GM18520 (cell line): ENCODE data around the gene NFKBIA.
A peak's percentile ranks its signal among the peaks of the same experiment; 100 is the strongest.
"Not testable (repeated sequence)": the region's sequence is repeated elsewhere in the genome, so short reads cannot be mapped to it uniquely, and the experiment has no call there.

Source experiments
- ATAC-seq: cut with Tn5 transposase; IDR thresholded peaks from one replicate; pipeline ENCODE4 v1.9.1; 2021; ENCODE audit not compliant: unreplicated experiment

NFKBIA gene

DNA sequence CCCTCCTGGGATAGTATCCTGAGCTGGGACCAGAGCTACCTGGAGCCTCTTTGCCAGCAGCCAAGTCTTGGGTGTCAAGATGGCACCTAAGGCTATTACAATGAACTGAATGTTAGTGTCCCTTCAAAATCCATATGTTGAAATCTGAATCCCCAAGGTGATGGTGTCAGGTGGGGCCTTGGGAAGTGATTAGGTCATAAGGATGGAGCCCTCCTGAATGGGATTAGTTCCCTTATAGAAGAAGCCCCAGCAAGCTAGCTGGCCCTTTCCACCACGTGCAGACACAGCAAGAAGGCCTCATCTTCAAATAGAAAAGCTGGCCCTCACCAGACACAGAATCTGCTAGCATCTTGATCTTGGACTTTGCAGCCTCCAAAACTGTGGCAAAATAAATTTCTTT lies 12.4 kb downstream of the NFKBIA start:
- ATAC-seq: no peak

DNA sequence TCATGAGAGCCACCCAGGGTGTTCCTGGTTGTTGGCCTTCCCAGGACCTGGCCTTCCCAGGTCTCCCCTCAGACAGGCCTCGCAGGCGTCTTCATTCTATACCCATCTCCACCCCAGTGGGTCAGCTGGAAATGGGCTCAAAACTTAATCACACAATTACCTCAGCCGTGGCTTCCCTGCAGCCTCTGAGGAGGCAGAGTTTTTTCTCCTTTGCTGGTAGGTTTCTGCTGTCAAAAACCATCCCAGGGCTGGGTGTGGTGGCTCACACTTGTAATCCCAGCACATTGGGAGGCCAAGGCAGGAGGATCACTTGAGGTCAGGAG lies 13.2 kb downstream of the NFKBIA start:
- ATAC-seq: no peak

DNA sequence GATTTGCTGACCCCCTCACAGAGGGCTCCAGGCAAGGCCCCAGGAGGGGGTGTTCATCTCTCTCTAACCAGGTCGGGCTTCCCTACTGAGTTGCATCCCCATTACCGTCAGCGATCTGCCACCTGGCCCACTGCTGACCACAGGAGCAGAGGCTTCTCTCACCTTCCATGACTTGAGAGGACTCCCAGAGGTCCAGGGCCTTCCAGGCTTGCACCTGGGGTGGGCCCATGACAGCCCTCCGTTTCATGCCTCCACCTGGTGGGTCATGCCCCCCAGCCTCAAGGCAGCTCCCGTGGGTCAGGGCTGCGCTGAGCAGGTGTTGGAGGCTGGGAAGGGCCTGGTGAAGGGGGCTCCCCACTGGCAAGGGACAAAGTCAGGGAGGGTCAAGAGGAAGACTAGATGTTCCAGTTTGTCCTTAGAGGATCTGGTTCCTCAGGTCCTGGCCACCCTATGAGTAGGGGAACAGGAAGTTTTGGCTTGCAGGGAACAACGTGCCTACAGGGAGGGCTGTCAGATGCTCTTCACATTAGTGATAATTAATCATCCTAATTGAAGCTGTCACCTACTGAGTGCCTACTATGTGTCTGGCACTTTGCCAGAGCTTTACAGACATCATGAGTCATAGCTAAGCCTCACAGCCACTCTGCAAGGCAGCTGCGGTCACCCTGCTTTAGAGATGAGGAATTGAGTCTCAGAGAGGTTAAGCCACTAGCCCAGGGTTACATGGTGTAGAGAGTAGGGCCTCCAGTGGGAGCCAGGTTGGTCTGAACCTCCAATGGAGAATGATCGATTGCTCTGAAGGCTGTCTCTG lies 13.8 kb downstream of the NFKBIA start:
- peak; percentile 86 for ATAC-seq

DNA sequence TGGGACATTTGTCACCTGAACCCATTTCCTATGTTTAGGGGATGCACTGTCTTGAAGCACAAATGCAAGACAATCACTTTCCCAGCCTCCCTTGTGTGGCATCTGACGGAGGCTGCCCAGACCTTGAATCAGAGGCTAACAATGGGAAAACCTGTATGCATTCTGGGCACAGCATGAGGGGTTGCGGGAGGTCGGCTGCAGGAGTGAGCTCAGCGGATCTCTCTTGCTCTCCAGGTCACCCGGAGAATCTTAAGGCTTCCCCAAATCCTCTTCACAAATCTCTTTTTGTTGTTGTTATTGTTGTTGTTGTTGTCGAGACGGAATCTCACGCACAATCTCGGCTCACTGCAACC lies 15.3 kb downstream of the NFKBIA start:
- no peak for ATAC-seq

DNA sequence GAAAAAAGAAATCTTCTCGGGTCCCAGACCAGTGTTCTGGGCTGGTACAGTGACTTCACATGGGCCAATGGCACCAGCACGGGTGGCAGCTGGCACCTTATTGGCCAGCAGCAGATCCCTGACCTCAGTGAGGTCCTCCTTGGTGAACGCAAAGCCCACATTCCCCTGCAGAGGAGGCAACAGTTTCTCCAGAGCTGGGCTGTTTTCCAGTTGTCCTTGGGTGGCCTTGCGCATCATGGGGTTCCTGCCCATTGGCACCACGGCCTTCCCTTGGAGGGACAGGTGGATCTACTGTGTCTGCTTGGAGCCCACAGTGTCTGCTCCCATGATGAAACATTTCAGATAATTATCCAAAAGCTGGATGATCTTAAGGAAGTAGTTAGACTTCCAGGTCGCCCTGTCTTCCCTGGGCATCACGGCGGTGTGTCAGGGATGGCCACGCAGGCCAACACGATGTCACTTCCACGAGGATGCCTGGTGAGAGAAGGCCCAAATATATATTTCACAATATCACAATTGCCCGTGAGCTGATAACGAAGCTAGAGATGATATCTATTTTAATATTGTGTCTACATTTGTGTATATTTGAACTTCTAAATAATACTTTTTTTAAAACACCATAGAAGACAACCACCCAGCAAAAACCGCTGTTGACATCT lies 15.8 kb downstream of the NFKBIA start:
- no peak for ATAC-seq

DNA sequence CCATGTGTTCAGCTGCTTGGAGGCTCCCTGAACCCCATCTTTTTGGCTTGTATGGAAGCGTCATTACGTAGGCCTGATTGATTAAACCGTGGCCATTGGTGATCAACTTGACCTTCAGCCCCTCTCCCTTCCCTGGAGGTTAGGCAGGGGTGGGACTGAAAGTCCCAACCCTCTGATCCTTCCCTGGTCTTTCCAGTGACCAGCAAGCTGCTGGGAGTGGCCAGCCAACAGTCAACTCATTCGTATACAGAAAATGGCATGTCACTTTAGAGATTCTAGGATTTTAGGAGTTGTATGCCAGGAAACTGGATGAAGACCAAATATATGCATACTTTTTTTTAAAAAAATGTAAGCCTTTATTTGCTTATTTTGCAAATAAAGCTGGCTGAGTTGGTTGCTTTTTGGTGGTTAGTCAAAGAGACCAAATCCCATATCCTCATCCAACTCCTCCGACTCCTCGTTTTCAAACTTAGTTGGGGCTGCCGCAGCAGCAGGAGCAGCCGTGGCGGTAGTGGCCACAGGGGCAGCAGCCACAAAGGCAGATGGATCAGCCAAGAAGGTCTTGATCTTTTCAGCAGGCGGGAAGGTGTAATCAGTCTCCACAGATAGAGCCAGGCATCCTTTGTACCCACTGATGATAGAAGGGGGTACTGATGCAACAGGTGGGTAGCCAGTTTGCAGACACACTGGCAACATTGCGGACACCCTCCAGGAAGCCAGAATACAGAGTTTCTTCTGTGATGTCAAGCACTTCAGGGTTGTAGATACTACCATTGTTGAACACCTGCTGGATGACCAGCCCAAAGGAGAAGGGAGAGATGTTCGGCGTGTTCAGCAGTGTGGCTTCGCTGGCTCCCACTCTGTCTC lies 16.6 kb downstream of the NFKBIA start:
- ATAC-seq: no peak

DNA sequence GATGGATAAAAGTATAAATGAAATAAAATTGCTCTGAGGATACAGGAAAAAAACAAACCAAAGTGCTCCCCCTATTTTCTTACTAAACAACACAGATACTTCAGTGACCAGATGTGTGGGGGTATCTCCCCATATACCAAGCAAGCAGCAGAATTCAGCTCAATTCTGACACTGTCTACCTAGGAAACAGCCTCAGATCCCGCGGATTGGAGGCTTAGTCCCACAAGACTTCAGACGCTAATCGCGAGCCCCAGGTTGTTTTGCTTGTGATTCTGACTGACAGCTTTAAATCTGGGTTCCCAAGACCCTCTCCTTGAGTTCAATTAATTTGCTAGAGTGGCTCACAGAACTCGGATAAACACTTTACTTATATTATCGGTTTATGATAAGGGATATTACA lies 17.3 kb downstream of the NFKBIA start:
- ATAC-seq: no peak

DNA sequence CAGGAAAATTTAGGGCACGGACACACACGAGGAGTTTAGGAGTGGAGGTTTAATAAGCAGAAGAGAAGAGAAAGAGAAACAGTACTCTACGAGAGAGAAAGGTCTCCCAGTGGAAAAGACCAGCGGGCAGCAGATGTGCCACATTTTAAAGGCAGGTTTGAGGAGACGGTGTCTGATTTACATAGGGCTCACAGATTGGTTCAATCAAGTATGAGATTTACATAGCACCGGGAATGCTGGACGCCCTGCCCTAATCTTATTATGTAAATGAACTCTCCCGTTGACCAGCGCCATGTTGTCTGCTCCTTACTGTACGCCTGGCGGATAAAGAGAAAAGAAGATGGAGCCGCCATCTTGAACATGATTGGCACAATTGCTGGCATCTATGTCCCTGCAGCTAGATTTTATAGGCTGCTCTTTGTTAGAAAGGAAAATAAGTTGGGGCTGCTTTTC lies 17.9 kb downstream of the NFKBIA start:
- no peak for ATAC-seq

DNA sequence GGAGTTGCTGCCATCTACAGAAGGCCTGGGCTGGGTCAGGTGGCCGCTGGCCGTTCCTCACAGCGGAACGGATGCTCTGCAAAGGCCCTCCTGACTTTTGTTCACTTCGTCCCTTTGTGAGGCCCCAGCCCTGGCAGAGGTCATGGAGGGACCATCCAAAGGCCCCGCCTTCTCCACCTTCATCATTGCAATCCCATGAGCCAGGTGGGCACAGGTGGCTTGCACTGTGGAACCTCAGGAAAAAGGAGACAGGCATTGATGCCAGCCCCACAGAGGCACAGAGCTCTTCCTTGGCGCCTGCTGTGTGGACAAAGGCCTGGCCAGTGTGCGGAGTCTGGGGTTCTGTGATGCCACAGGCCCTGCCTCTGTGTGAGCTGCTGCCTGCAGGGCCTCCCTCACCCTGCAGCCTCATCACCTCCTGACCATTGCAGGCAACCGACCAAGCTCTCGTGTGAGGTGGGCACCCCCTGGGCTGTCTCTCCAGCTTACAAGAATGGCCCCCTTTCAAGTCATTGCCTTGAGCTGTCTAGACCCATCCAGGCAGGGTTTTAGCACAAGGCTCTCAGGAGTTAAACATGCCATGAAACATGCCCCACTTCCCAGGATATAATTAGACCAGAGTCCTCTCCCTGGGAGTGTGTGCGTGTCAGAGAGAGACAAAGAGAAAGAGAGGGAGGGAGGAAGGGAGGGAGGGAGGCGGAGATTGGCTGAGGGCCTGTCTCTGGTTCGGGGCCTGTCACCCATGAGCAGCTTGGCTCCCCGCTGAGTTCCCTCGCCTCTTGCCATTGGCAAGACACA lies 19.3 kb downstream of the NFKBIA start:
- no peak for ATAC-seq

DNA sequence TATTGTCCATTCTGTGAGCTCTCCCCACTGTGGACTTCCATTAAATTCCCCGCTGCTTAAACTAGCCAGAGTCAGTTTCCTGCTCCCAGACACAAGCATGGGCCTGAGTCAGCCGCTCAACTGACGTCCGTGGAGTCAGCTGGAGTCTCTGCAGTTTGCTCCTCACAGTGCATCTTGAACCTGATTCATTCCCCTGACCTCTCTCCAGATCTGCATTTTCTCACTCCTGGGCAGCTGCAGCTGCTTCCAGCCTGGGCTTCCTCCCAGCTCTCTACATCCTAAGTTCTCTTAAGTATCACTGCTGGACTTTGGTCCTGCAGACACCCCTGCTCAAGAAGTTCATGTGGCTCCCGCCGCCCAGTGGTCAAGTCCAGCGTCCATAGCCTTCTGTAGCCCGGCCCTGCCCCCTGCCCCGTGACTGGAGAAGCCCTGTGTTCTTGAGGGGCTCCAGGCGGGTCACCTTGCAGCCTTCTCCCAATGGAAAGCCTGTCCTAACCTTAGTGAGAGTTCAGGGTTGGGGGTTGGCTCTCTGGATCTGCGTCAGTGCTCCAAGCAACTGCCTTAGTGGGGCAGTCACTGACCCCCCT lies 20.0 kb downstream of the NFKBIA start:
- no peak for ATAC-seq

DNA sequence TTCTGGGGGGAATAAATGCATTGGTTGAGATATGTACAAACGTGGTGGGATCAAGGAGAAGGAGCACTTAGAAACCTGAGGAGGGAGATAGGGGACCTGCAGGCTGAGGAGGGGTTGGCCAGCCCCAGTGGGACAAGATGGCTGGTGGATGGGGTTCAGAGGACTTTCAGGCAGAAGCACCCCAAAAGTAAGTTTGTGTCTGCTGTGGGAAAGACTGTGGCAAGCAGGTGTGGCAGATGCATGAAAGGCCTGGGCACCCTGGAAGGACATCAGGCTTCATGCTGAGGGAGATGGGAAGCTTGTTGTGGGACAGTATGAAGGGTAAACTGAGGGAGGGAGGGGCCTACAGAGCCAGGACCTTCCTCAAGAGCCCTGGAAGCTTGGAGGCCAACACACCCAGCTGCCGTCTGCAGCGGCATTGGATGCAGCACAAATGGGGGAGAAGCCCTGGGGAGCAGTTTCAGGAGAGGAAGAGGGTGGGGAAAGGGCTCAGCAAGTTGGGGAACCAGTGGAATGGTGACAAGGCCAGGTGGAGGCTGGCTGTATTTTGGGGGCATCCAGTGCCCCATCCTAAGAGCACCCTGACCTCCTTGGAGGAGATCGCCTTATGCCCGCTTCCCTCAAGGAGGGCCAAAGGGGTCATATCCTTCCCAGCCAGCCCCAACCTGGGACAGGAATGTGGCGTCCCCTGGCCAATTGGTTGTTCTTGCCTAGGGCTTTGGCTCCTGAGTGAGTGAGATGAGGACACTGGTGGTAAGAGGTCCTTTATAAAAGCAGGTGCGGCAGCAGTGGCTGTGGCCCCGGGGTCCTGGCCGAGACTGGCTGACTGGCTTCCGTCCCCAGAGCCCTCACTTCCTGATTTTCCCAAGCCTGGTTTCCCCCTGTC lies 20.7 kb downstream of the NFKBIA start:
- ATAC-seq: no peak

DNA sequence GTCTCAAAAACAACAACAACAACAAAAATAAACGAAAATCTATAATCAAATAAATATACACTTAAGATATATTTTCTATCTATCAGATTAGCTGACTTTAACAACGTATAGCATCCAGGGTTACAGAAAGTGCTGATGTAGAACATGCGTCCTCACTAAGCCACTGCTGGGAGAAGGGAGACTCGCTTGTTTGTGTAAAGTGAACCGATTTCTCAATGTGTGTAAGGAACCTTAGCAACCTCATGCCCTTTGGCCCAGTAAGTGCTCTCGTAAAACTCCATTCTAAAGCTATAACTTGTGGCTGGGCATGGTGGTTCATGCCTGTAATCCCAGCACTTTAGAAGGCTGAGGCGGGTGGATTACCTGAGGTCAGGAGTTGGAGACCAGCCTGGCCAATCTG lies 23.8 kb downstream of the NFKBIA start:
- no peak for ATAC-seq

DNA sequence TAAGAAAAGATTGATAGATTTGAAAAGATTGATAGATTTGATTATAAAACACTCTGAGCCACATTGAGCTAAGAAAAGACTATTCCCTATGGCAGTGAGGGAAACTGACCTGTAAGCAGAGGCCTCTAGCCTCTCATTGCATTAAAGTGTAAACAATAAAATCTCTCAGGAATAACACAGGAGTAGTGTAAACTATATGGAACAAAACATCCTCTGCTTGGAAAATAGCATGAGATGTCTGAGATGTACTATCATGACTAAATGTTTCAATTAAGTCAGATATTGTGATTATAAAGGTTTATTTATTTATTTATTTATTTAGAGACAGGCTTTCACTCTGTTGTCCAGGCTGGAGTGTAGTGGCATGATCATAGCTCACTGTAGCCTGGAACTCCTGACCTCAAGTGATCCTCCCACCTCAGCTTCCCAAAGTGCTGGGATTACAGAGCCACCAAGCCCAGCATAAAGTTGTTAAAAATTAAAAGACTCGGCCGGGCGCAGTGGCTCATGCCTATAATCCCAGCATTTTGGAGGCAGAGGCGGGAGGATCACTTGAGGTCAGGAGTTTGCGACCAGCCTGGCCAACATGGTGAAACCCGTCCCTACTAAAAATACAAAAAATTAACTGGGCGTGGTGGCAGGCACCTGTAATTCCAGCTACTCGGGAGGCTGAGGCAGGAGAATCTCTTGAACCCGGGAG lies 25.2 kb downstream of the NFKBIA start:
- not testable (repeated sequence) for ATAC-seq

DNA sequence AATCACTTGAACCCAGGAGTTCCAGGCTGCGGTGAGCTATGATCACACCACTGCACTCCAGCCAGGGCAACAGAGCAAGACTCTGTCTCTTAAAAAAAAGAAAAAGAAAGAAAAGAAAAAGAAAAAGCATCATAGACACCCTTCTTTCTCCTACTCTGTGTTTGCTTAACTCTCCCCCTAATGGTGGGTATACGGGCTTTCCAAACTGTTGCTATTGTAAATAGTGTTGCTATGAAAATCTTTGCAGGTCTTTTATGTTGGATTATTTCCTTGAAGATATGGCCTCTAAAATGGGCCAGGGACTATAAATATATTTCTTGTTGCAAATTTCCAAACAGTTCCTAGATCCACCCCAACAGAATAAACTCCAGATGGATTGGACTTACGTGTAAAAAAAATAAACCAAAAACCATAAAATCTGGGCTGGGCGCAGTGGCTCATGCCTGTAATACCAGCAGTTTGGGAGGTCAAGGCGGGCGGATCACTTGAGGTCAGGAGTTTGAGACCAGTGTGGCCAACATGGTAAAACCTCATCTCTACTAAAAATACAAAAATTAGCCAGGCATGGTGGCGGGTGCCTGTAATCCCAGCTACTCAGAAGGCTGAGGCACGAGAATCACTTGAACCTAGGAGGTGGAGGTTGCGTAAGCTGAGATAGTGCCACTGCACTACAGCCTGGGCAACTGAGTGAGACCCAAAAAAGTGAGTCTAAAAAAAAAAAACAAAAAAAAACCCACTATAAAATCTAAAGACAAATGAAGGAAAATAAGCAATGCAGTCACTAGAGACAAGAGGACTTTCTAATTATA lies 25.9 kb downstream of the NFKBIA start:
- ATAC-seq: no peak

DNA sequence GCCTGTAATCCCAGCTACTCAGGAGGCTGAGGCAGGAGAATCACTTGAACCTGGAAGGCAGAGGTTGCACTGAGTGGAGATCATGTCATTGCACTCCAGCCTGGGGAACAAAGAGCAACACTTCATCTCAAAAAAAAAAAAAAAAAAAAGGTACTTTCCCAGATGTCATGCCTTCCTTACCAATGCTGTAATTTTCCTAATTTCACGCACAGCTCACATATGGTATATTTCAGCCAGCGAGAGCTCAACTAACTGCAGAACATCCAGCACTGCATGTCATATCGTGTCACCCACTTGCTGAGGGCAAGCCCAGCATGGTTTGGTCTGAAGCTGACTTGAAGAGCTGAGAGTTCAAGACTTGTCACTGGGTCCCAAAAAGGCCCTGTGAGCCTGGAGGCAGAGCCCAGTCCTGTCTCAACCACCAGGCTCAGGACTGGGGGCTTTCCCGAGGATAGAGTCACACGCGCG lies 29.0 kb downstream of the NFKBIA start:
- ATAC-seq: no peak

DNA sequence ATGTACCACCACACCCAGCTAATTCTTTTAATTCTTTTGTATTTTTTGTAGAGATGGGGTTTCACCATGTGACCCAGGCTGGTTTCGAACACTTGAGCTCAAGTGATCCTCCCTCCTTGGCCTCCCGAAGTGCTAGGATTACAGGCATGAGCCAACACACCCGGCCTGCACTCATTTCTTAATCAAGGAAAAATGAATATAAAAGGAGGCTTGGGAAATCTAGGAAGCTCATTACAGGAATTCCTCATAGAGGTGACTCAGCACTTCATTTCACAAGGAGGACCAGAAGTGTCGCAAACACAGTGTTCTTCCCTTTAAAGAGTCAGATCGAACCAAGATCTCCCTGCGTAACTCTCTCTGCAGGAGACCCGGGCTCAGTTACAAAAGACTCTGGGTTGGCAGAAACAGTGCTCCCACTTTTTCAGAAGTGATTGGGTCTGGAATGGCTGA lies 30.3 kb downstream of the NFKBIA start:
- no peak for ATAC-seq

DNA sequence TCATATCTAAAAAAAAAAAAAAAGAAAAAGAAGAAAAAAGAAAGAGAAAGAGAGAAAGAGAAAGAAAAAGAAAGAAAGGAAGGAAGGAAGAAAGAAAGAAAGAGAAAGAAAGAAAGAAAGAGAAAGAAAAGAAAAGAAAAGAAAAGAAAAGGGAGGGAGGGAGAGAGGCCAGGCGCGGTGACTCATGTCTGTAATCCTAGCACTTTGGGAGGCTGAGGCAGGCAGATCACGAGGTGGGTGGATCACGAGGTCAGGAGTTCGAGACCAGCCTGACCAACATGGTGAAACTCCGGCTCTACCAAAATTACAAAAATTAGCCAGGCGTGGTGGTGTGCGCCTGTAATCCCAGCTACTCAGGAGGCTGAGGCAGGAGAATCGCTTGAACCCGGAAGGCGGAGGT lies 31.3 kb downstream of the NFKBIA start:
- ATAC-seq: not testable (repeated sequence)

DNA sequence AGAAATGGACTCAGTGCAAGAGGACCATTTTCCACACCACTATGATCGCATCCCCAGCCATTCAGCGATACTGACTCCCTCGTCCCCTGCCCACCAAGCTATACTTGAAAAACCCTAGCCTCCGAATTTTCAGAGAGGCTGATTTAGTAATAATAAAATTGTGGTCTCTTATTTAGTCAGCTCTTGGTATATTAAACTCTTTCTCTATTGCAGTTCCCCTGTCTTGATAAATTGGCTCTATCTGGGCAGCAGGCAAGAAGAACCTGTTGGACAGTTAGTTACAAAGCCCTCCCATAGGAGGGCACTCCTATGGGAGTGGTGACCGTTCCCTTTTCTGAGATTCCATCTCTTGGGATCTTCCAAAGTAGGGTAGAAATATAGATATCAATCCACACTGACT lies 33.6 kb downstream of the NFKBIA start:
- no peak for ATAC-seq
